DND-41 (cell line): ENCODE data around the gene CDH23.

ENCODE experiments used
- ATAC-seq: fragments of 200-7000 bp; cut with Tn5 transposase; 3 replicates; pipeline ENCODE4 v1.9.1; 2021; ENCODE audit warnings: low read depth; ENCODE audit not compliant: insufficient read depth
- DNase-seq: peaks from one replicate; pipeline ENCODE4 v3.0.0-alpha.2; 2020
- H2AFZ ChIP-seq: 2 replicates; pipeline ENCODE4 v1.6.0; 2012; ENCODE audit warnings: low read depth, low read length
- H3K27ac ChIP-seq: 2 replicates; pipeline ENCODE4 v1.5.1; 2012; ENCODE audit warnings: low read length, inconsistent platforms
- H3K27me3 ChIP-seq: fragments of 200-600 bp; sonication (generic); 2 replicates; pipeline ENCODE4 v1.6.0; 2012; ENCODE audit warnings: low read length, mild to moderate bottlenecking, inconsistent platforms; ENCODE audit not compliant: insufficient read depth, poor library complexity
- H3K36me3 ChIP-seq: 2 replicates; pipeline ENCODE4 v1.5.1; 2012; ENCODE audit warnings: low read length, inconsistent platforms; ENCODE audit not compliant: insufficient read depth
- H3K4me1 ChIP-seq: 2 replicates; pipeline ENCODE4 v1.5.1; 2012; ENCODE audit warnings: mild to moderate bottlenecking, low read length; ENCODE audit not compliant: insufficient read depth
- H3K4me2 ChIP-seq: 2 replicates; pipeline ENCODE4 v1.6.0; 2012; ENCODE audit warnings: mild to moderate bottlenecking, moderate library complexity, low read length, inconsistent platforms; ENCODE audit not compliant: insufficient read depth
- H3K4me3 ChIP-seq, 2 experiments: fragments of 200-600 bp in 1 of 2; shearing (Covaris generic) in 1 of 2; 2 replicates each; pipeline ENCODE4 v1.5.1; 2012 to 2016; ENCODE audit warnings: inconsistent platforms in 2 of 2, low read length in 2 of 2, mild to moderate bottlenecking in 2 of 2, low read depth in 1 of 2, moderate library complexity in 1 of 2
- H3K79me2 ChIP-seq: 2 replicates; pipeline ENCODE4 v1.6.0; 2012; ENCODE audit warnings: low read length, inconsistent platforms; ENCODE audit not compliant: insufficient read depth
- H3K9ac ChIP-seq: 2 replicates; pipeline ENCODE4 v1.6.0; 2012; ENCODE audit warnings: low read depth, mild to moderate bottlenecking, inconsistent platforms, low read length, moderate library complexity
- H3K9me3 ChIP-seq: 2 replicates; pipeline ENCODE4 v1.5.1; 2012; ENCODE audit warnings: low read length, moderate library complexity, mild to moderate bottlenecking, inconsistent platforms; ENCODE audit not compliant: insufficient read depth, severe bottlenecking
- H4K20me1 ChIP-seq: 2 replicates; pipeline ENCODE4 v1.6.0; 2012; ENCODE audit warnings: low read length; ENCODE audit not compliant: insufficient read depth
- EZH2 ChIP-seq: IDR thresholded peaks from 3 replicates; pipeline ENCODE4 v1.6.1; 2012; ENCODE audit warnings: borderline replicate concordance, low read depth, mild to moderate bottlenecking, moderate library complexity, low read length, inconsistent platforms; ENCODE audit not compliant: severe bottlenecking
- TF ChIP-seq, protein P1 (sequence below): IDR thresholded peaks from 2 replicates; pipeline ENCODE4 v1.5.1; 2012; ENCODE audit warnings: borderline replicate concordance, low read length, moderate library complexity, mild to moderate bottlenecking; ENCODE audit not compliant: poor library complexity, severe bottlenecking; ENCODE audit errors: extremely low read depth

Gene CDH23

DNA sequence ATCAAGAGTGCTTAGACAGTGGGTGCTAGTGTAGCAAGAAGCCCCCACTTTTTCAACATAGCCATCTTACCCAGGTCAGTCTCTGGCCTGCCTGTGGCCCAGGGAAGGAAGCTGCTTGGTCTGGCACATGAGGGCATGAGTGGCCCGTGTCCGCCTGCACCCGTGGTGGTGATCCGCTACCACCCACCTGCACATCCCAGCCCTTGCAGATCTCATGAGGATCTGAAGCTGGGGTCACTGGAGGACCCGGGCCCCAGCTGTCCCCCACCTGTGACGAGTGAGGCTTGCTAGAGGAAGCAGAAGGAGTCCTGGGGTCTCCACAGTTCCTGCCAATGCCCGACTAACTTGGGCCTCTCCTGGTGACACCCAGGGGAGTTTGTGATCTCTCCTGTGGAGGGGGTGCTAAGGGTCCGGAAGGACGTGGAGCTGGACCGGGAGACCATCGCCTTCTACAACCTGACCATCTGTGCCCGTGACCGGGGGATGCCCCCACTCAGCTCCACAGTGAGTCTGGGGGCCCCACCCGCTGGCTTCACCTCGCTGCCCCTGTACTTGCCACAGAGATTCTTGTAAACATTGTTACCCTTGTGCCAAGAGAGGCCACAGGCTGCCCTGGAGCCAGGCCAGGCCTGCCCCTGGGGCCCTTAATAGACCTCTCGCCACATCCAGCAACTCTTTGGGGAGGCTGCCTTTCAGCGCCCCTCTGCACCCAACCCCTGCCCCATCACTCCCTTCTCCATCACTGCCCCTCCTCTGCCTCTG is 387.4 kb downstream of the CDH23 start:
- no peak overlapping the region for H3K4me2 ChIP-seq
- TF ChIP-seq, protein P1, sequence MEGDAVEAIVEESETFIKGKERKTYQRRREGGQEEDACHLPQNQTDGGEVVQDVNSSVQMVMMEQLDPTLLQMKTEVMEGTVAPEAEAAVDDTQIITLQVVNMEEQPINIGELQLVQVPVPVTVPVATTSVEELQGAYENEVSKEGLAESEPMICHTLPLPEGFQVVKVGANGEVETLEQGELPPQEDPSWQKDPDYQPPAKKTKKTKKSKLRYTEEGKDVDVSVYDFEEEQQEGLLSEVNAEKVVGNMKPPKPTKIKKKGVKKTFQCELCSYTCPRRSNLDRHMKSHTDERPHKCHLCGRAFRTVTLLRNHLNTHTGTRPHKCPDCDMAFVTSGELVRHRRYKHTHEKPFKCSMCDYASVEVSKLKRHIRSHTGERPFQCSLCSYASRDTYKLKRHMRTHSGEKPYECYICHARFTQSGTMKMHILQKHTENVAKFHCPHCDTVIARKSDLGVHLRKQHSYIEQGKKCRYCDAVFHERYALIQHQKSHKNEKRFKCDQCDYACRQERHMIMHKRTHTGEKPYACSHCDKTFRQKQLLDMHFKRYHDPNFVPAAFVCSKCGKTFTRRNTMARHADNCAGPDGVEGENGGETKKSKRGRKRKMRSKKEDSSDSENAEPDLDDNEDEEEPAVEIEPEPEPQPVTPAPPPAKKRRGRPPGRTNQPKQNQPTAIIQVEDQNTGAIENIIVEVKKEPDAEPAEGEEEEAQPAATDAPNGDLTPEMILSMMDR = no peak
- TF ChIP-seq EZH2 = no peak
- H3K4me3 ChIP-seq = no peak overlapping the region
- H3K4me1 ChIP-seq = no peaks in the 10 kb centered on the region
- H3K9ac ChIP-seq = no peak overlapping the region
- no peak for ATAC-seq
- H3K79me2 ChIP-seq = no peaks in the 10 kb centered on the region
- H3K36me3 ChIP-seq = no peaks in the 10 kb centered on the region
- H3K27me3 ChIP-seq = no peaks in the 10 kb centered on the region
- H3K9me3 ChIP-seq = no peaks in the 10 kb centered on the region
- no peak overlapping the region for H3K27ac ChIP-seq
- no peak for DNase-seq
- H2AFZ ChIP-seq = no peak overlapping the region
- H4K20me1 ChIP-seq = no peaks in the 10 kb centered on the region; the same call in 1 of the 2 replicates

DNA sequence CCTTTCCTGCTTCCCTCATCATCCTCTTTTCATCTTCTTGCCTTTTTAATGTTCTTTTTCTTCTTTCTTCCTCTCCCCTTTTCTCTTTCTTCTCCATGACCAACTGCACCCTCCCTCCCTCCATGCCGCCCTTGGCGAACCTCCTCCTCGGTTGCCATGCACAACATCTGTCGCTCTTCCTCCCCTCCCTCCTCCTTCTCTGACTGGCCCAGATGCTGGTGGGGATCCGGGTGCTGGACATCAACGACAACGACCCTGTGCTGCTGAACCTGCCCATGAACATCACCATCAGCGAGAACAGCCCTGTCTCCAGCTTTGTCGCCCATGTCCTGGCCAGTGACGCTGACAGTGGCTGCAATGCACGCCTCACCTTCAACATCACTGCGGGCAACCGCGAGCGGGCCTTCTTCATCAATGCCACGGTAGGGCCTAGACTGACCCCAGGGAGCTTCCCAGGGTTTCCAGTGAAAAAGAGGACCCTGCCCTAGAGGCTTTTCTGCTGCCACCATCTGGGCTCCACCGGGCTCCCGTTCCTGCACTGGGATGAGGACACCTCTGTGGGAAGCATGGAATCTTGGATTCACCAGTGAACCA is 388.1 kb downstream of the CDH23 start:
- H3K36me3 ChIP-seq = no peaks in the 10 kb centered on the region
- no peak overlapping the region for H2AFZ ChIP-seq
- no peaks in the 10 kb centered on the region for H3K9me3 ChIP-seq
- ATAC-seq (no peak), DNase-seq (no peak)
- no peak overlapping the region for H3K4me2 ChIP-seq
- no peaks in the 10 kb centered on the region for H3K4me1 ChIP-seq
- no peak overlapping the region for H3K9ac ChIP-seq
- TF ChIP-seq EZH2 = no peak
- TF ChIP-seq, protein P1 = no peak
- H4K20me1 ChIP-seq = no peaks in the 10 kb centered on the region; the same call in 1 of the 2 replicates
- H3K4me3 ChIP-seq = no peak overlapping the region
- H3K27ac ChIP-seq = no peak overlapping the region
- H3K27me3 ChIP-seq = no peaks in the 10 kb centered on the region
- H3K79me2 ChIP-seq = no peaks in the 10 kb centered on the region

DNA sequence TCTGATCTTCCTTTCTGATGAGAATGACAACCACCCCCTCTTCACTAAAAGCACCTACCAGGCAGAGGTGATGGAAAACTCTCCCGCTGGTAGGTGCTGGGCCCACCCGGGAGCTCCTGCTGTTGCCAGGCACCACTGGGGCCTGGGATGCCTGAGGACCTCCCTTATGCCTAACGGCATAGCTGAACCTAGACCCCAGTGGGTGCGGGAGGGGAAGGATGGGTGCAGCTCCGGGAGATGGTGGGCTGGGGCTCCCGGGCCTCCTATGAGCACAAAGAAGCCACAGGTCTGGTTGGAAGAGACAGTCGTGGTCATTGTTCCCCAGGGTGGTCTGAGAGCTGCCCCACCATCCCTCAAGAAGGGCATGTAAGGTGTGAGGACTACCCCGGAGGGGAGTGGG is 392.2 kb downstream of the CDH23 start:
- Histone ChIP-seq H3K9ac (no peak overlapping the region), H3K79me2 (no peaks in the 10 kb centered on the region), H3K4me1 (no peaks in the 10 kb centered on the region), H3K9me3 (no peaks in the 10 kb centered on the region), H3K27me3 (no peaks in the 10 kb centered on the region), H2AFZ (no peak overlapping the region), H3K36me3 (no peaks in the 10 kb centered on the region), H4K20me1 (peaks cover 3% of the 10 kb centered on the region), H3K4me3 (no peak overlapping the region), H3K27ac (no peak overlapping the region), H3K4me2 (no peak overlapping the region)
- TF ChIP-seq EZH2 = no peak
- TF ChIP-seq, protein P1 = no peak
- ATAC-seq (no peak), DNase-seq (no peak)
